Upper lobe of left lung (tissue), 6 donors: ENCODE data around the gene SLC35F2. TPM values are rescaled to one million over a fixed set of nuclear protein-coding genes. Genes with fewer than 3 reads are reported as not detected.
A peak's percentile ranks its signal among the peaks of the same experiment; 100 is the strongest.

ENCODE experiments used
- ATAC-seq, 2 donors: fragments of 200-7000 bp; cut with Tn5 transposase; one replicate each; pipeline ENCODE4 v1.9.1; 2022; ENCODE audit warnings: mild to moderate bottlenecking in 2 of 2, moderate library complexity in 2 of 2; ENCODE audit not compliant: low FRiP score in 2 of 2
- DNase-seq, 2 donors: peaks; one replicate each; pipeline ENCODE4 v3.0.0-alpha.2; 2019 to 2020
- H3K27ac ChIP-seq, 4 donors: fragments of 200-600 bp; sonication (generic); one replicate each; pipeline ENCODE4 v1.5.1; 2016 to 2019
- H3K27me3 ChIP-seq, 4 donors: fragments of 200-600 bp; sonication (generic); one replicate each; pipeline ENCODE4 v1.5.1; 2017 to 2019
- H3K36me3 ChIP-seq, 4 donors: fragments of 200-600 bp; sonication (generic); one replicate each; pipeline ENCODE4 v1.5.1; 2016 to 2019
- H3K4me1 ChIP-seq, 4 donors: fragments of 200-600 bp; sonication (generic); one replicate each; pipeline ENCODE4 v1.5.1; 2018 to 2019
- H3K4me3 ChIP-seq, 4 donors: fragments of 200-600 bp; sonication (generic); one replicate each; pipeline ENCODE4 v1.5.1; 2017 to 2019; ENCODE audit warnings: mild to moderate bottlenecking in 2 of 4, moderate library complexity in 1 of 4
- H3K9me3 ChIP-seq, 4 donors: fragments of 200-600 bp; sonication (generic); one replicate each; pipeline ENCODE4 v1.5.1; 2018 to 2019
- CTCF ChIP-seq, 6 experiments: fragments of 450-650 bp in 4 of 6; fragments of 200-600 bp in 2 of 6; sonication (generic) in 2 of 6; IDR thresholded peaks; one replicate each; pipeline ENCODE4 v1.5.1; 2016 to 2019; ENCODE audit warnings: antibody characterized with exemption in 6 of 6
- EP300 ChIP-seq, 4 donors: sonication (generic); formaldehyde crosslinking; IDR thresholded peaks; one replicate each; pipeline ENCODE4 v1.5.1; 2017; ENCODE audit warnings: antibody characterized with exemption in 4 of 4, control low read depth in 2 of 4
- POLR2A ChIP-seq, 4 donors: fragments of 450-650 bp; IDR thresholded peaks; one replicate each; pipeline ENCODE4 v1.5.1; 2016 to 2017; ENCODE audit warnings: antibody characterized with exemption in 4 of 4, mild to moderate bottlenecking in 2 of 4
- POLR2AphosphoS5 ChIP-seq, 2 donors: sonication (generic); formaldehyde crosslinking; IDR thresholded peaks; one replicate each; pipeline ENCODE4 v1.5.1; 2017; ENCODE audit warnings: antibody characterized with exemption in 2 of 2
- WGBS, 2 donors: methylation state at CpG; one replicate each; pipeline ENCODE4 v1.1.5; 2017 to 2018; 5-methylcytosine and 5-hydroxymethylcytosine counted together
- total RNA-seq, 6 donors: library from RNA; depleted of rRNA in 4 of 6; stranded (reverse); fragments of >200 nt in 4 of 6; gene quantifications; one replicate each; pipeline versions ENCODE4 v1.1.0 to v1.2.1, GENCODE V29; 2016 to 2021
- donor health status: DM: no; HTN: no; CAD: no; lungs with moderate emphysema.
- donor health status: DM: no; HTN: yes; CAD: no; lungs with severe emphysema.

The SLC35F2 gene
- total RNA-seq, 6 donors from 2014 or later, result 1.4 to 10.6 (median 5.5) TPM

- Histone ChIP-seq H3K36me3 (no peaks in the 10 kb centered on the region), H3K4me3 (no peak overlapping the region), H3K9me3 (no peaks in the 10 kb centered on the region), H3K27ac (no peak overlapping the region), H3K27me3 (no peaks in the 10 kb centered on the region), H3K4me1 (no peaks in the 10 kb centered on the region)
- DNase-seq (no peak), ATAC-seq (no peak)
- 73 to 83% methylated on average over 3 of the region's 3 CpGs for WGBS, 2 donors
- TF ChIP-seq POLR2A (IDR thresholded peaks at IDR 0.05), result no peak
- no peak for TF ChIP-seq CTCF (IDR thresholded peaks at IDR 0.05)
- TF ChIP-seq EP300 (IDR thresholded peaks at IDR 0.05), result no peak
- TF ChIP-seq POLR2AphosphoS5 (IDR thresholded peaks at IDR 0.05), result no peak
Observed at GRCh38 chr11:107744736-107745135, 113.9 kb downstream of the SLC35F2 start.

GRCh38 chr11:107743191-107743590, 115.4 kb downstream of the SLC35F2 start:
- H3K36me3 ChIP-seq, result no peaks in the 10 kb centered on the region
- no peaks in the 10 kb centered on the region for H3K9me3 ChIP-seq
- no peaks in the 10 kb centered on the region for H3K27me3 ChIP-seq
- DNase-seq (no peak), ATAC-seq (no peak)
- H3K27ac ChIP-seq, result no peak overlapping the region
- no peak for TF ChIP-seq EP300 (IDR thresholded peaks at IDR 0.05)
- TF ChIP-seq POLR2AphosphoS5 (IDR thresholded peaks at IDR 0.05), result no peak
- TF ChIP-seq CTCF (IDR thresholded peaks at IDR 0.05), result no peak
- TF ChIP-seq POLR2A (IDR thresholded peaks at IDR 0.05), result no peak
- WGBS, 2 donors, result 67 to 98% methylated on average over 3 of the region's 3 CpGs
- no peaks in the 10 kb centered on the region for H3K4me1 ChIP-seq
- H3K4me3 ChIP-seq, result no peak overlapping the region

GRCh38 chr11:107741044-107741823, 117.4 kb downstream of the SLC35F2 start:
- no peaks in the 10 kb centered on the region for H3K9me3 ChIP-seq
- no peak overlapping the region for H3K4me3 ChIP-seq
- no peaks in the 10 kb centered on the region for H3K36me3 ChIP-seq
- peak in 3 of 6 experiments; percentile 30 to 43 (median 36) for TF ChIP-seq CTCF (IDR thresholded peaks at IDR 0.05)
- TF ChIP-seq POLR2AphosphoS5 (IDR thresholded peaks at IDR 0.05), result no peak
- no peak overlapping the region for H3K27ac ChIP-seq
- peak; percentile 6 to 67 for DNase-seq
- WGBS, 2 donors, result 44 to 52% methylated on average over 6 to 7 of the region's 7 CpGs
- no peaks in the 10 kb centered on the region for H3K4me1 ChIP-seq
- no peaks in the 10 kb centered on the region for H3K27me3 ChIP-seq
- peak; percentile 39 to 86 for ATAC-seq

Other genes starting within 250 kb of the SLC35F2 start
- gene SLN, start 146.7 kb downstream of the SLC35F2 start, total RNA-seq, result 1 to 10 TPM in 1 of 6 donors, under 1 TPM in 1, not detected in 4; 0.97 to 1.6 TPM
- gene RAB39A, start 69.7 kb upstream of the SLC35F2 start, total RNA-seq, result 1 to 10 TPM in 5 of 6 donors, not detected in 1; 1.8 to 7.3 (median 3.5) TPM
- gene CUL5, start 150.1 kb upstream of the SLC35F2 start, total RNA-seq, result 10 to 100 TPM; 12.5 to 35.5 (median 24.1) TPM